GM23338 (cell line): ENCODE data around the gene ST6GALNAC1.

Source experiments
- CREB1 ChIP-seq: fragments of 250-450 bp; sonication (Bioruptor Pico); IDR thresholded peaks from 2 replicates; pipeline ENCODE4 v1.5.0; 2020; ENCODE audit warnings: low read depth, mild to moderate bottlenecking, moderate library complexity
- EZH2 ChIP-seq: fragments of 200-600 bp; sonication (generic); IDR thresholded peaks from one replicate; pipeline ENCODE4 v1.8.0; 2017; ENCODE audit warnings: antibody characterized with exemption, mild to moderate bottlenecking, low read depth; ENCODE audit not compliant: unreplicated experiment
- EZH2phosphoT487 ChIP-seq: fragments of 200-600 bp; sonication (generic); IDR thresholded peaks from one replicate; pipeline ENCODE4 v1.8.1; 2018; ENCODE audit warnings: antibody characterized with exemption; ENCODE audit not compliant: unreplicated experiment
- JUNB ChIP-seq: IDR thresholded peaks from one replicate; pipeline ENCODE4 v1.6.1; 2016; ENCODE audit warnings: antibody characterized with exemption; ENCODE audit not compliant: unreplicated experiment
- NANOG ChIP-seq: IDR thresholded peaks from 2 replicates; pipeline ENCODE4 v1.6.1; 2016; ENCODE audit warnings: antibody characterized with exemption, borderline replicate concordance
- POLR2AphosphoS5 ChIP-seq: IDR thresholded peaks from 2 replicates; pipeline ENCODE4 v1.6.1; 2016; ENCODE audit warnings: antibody characterized with exemption, low read depth
- ZNF114 ChIP-seq: fragments of 250-450 bp; sonication (Bioruptor Pico); IDR thresholded peaks from 2 replicates; pipeline ENCODE4 v1.5.0; 2020; ENCODE audit warnings: mild to moderate bottlenecking, moderate library complexity
- TF ChIP-seq, protein P1 (sequence below), 2 experiments: fragments of 200-600 bp in 1 of 2; sonication (generic) in 1 of 2; conservative IDR thresholded peaks; 2 replicates each; pipeline versions ENCODE4 v1.5.1 to v1.6.1; 2016 to 2017; ENCODE audit warnings: antibody characterized with exemption in 2 of 2, low read depth in 2 of 2, mild to moderate bottlenecking in 2 of 2, moderate library complexity in 1 of 2
- TF ChIP-seq, protein P2 (sequence below): IDR thresholded peaks from one replicate; pipeline ENCODE4 v1.6.1; 2018; ENCODE audit warnings: antibody characterized with exemption; ENCODE audit not compliant: unreplicated experiment
- TF ChIP-seq, protein P3 (sequence below): IDR thresholded peaks from 2 replicates; pipeline ENCODE4 v1.6.1; 2016; ENCODE audit warnings: antibody characterized with exemption

DNA sequence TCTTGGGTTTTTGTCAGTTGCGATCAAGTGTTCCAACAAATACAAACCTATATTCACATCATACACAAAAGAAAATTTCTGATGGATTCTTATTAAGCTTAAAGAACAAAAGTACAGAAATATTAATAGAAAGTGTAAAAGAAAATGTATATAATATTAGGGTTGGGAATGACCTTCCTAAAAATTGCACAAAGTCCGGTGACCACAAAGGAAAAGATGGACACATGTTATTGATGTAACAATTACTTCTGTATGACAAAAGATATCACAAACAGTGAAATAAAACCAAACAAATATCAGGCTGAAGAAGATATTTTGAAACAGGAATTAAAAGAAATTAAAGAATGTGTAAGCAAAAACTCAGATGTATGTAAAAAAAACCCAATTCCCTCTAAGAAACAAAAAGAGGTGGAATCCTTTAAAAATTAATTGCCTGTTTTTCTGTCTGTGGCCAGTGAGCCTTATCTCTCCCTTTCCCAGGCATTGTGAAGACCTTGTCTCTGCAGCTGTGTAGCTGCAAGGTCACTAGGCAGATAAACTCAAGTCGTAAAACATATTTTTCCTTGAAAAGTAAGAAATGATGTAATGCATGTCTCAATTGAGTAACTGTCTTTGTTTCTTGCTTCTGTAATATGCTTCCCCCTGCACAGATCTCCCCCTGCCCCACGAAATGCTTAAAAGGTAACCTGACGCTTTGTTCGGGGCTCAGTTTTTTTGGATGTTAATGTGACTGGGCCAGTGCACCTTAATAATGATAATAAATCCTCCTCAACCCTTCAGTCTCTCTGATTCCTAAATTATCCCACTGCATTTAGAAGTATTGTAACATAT is 2.8 kb downstream of the ST6GALNAC1 start:
- TF ChIP-seq, protein P1, sequence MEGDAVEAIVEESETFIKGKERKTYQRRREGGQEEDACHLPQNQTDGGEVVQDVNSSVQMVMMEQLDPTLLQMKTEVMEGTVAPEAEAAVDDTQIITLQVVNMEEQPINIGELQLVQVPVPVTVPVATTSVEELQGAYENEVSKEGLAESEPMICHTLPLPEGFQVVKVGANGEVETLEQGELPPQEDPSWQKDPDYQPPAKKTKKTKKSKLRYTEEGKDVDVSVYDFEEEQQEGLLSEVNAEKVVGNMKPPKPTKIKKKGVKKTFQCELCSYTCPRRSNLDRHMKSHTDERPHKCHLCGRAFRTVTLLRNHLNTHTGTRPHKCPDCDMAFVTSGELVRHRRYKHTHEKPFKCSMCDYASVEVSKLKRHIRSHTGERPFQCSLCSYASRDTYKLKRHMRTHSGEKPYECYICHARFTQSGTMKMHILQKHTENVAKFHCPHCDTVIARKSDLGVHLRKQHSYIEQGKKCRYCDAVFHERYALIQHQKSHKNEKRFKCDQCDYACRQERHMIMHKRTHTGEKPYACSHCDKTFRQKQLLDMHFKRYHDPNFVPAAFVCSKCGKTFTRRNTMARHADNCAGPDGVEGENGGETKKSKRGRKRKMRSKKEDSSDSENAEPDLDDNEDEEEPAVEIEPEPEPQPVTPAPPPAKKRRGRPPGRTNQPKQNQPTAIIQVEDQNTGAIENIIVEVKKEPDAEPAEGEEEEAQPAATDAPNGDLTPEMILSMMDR (conservative IDR thresholded peaks at IDR 0.05; ENCODE audit: low read depth in 2 of 2), result no peak
- TF ChIP-seq POLR2AphosphoS5 (no peak), EZH2 (no peak), EZH2phosphoT487 (no peak), JUNB (no peak), ZNF114 (CRISPR knock-in tag) (no peak), NANOG (no peak), CREB1 (no peak)
- TF ChIP-seq, protein P2, sequence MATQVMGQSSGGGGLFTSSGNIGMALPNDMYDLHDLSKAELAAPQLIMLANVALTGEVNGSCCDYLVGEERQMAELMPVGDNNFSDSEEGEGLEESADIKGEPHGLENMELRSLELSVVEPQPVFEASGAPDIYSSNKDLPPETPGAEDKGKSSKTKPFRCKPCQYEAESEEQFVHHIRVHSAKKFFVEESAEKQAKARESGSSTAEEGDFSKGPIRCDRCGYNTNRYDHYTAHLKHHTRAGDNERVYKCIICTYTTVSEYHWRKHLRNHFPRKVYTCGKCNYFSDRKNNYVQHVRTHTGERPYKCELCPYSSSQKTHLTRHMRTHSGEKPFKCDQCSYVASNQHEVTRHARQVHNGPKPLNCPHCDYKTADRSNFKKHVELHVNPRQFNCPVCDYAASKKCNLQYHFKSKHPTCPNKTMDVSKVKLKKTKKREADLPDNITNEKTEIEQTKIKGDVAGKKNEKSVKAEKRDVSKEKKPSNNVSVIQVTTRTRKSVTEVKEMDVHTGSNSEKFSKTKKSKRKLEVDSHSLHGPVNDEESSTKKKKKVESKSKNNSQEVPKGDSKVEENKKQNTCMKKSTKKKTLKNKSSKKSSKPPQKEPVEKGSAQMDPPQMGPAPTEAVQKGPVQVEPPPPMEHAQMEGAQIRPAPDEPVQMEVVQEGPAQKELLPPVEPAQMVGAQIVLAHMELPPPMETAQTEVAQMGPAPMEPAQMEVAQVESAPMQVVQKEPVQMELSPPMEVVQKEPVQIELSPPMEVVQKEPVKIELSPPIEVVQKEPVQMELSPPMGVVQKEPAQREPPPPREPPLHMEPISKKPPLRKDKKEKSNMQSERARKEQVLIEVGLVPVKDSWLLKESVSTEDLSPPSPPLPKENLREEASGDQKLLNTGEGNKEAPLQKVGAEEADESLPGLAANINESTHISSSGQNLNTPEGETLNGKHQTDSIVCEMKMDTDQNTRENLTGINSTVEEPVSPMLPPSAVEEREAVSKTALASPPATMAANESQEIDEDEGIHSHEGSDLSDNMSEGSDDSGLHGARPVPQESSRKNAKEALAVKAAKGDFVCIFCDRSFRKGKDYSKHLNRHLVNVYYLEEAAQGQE, result no peak
- TF ChIP-seq, protein P3, sequence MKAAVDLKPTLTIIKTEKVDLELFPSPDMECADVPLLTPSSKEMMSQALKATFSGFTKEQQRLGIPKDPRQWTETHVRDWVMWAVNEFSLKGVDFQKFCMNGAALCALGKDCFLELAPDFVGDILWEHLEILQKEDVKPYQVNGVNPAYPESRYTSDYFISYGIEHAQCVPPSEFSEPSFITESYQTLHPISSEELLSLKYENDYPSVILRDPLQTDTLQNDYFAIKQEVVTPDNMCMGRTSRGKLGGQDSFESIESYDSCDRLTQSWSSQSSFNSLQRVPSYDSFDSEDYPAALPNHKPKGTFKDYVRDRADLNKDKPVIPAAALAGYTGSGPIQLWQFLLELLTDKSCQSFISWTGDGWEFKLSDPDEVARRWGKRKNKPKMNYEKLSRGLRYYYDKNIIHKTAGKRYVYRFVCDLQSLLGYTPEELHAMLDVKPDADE, result no peak
